ENCODE data around the gene IKZF1.

IKZF1 gene

DNA sequence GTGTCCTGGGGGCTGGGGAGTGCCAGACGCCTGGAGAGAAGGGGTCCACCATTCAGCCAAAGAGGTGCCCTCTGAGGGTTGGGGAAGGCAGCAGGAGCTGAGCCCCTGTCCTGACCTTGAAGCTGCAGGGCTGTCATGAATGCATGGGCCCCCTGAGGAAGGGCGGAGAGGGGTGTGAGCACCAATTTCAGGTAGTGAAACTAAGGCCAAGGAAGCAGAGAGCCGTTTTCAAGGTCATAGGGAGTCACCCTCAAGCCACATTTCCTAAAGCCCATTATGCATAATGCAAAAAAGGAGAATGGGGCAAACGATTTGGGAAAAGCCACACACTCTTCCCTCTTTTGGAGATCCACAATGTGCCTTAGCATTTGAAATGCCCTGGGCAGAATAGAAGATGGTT is 108.5 kb downstream of the IKZF1 start:
- no peak for DNase-seq (ENCODE audit: low read depth in 2 of 2)

DNA sequence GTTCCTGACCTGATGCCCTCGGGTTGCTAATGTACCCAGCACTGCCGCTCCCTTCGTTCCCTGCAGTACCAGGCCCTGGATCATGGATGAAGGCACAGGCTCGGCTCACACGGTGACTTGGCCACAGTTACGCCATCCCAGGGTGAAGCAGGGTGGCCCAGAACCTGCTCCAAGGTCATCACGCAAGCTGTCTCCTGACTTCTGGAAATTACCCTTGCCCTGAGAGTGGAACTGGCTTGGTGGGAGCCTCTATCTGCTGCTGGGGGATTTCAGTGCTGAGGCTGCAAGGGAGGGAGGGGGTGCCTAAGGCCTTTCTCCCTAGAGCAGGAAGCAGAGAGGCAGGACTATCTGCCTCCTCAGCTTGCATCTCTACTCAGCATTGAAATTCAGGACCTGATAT is 109.0 kb downstream of the IKZF1 start:
- no peak for DNase-seq (ENCODE audit: low read depth in 2 of 2)

DNA sequence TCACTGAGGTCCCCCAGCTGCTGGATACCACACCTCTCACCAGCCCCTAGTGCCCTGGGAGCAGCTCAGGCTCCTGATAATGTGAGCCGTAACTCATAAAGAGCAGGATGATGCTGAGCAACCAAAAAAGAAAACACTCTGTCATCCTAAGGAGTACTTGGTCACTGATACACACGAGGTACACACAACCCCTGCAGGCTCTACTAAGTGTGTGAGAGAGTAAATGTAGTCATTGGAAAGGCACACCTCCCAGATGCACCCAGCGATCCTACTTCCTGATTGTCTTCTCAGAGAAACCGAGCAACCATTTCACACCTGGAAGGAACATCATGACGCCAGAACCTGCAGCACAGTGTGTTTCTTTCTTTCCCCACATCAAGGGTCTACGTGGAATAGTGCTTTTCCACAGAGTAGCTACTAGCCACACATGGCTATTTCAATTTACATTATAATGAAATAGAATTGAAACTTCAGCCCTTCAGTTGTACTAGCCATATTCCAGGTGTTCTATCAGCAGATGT is 111.4 kb downstream of the IKZF1 start:
- no peak for DNase-seq (ENCODE audit: low read depth in 2 of 2)

DNA sequence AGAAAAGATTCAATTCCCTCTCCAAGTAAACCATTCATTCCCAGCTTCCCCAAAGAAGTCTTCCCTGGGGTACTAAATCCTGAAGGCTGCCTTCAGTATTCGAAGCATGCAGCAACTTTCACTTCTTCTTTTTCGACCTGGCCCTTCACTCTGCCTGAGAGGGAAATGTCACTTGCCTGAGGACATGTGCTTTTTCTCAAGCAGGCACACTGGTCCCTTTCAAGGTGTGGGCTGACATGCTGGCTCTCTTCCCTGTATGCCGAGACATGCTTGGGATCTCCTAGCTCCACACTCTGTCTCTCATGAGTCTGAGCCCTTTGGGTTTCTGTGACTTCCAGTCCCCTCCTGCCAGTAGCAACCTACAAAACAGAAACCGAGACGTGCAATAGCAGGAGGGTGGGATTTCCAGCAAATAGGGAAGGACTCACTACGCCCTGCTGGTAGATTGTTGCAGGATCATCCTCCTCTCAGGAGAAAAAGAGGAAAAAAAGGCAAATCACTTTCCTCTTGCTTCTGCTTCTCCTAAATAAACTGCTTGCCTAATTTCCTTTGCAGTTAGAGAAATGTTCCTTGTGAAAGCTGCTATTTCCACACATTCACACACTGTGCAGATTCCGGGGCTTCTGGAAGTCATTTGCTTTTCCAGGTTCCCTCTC is 112.1 kb downstream of the IKZF1 start:
- no peak for DNase-seq (ENCODE audit: low read depth in 2 of 2)

DNA sequence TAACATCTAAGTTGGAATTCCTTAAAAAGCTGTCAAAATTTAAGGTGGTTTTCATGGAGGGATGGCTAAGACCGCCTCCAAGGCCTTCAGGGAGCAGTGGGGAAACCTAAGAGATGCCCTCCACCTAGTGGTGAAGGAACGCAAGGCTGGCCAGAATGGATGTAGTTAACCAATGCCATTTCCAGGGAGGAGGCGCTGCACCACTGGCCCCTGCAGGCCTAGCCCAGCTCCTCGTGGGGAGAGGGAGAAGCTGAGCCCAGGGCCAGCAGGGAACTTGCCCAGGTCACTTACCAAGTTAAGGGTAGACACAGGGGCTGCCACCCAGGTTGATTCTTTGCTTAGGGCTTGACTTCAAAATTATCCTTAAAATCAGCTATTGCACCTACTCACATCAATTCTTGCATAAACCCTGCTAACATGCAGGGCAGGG is 113.6 kb downstream of the IKZF1 start:
- DNase-seq (ENCODE audit: low read depth in 2 of 2): peak; percentile 55 to 63

DNA sequence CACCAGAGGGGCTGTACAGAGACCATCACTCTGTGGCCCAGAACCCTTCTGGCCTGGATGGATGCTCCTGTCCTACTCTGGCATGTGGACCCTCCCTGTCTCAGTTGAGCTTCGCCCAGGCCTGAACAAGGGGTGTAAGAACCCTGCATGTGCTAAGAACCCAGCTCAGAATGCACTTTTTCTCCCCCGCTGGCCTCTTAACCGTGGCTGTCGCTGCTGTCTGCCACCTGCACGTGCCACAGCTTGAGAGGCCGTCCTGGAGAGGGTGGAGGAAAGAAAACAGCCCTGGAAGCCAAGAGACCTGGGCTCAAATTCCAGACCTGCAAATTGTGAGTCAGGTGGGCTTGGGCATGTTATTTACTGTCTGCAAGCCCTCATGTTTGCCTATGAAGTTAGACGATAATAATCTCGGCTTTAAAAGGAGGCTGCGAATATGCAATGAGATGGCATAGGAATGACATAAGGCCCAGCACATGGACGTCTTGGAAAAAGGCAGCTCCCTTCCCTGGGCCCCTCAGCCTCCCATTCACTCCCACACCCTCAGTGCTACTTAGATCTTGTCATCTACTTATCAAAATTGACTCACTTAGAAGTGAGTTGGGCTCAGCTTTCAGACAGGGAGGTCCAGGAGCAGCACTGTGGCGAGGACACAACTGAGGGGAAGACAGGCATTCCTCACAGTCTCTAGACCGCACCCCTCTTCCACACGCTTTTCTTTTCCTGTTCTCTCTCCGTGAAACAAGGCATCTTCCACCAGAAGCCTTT is 114.2 kb downstream of the IKZF1 start:
- DNase-seq (ENCODE audit: low read depth in 2 of 2): no peak

DNA sequence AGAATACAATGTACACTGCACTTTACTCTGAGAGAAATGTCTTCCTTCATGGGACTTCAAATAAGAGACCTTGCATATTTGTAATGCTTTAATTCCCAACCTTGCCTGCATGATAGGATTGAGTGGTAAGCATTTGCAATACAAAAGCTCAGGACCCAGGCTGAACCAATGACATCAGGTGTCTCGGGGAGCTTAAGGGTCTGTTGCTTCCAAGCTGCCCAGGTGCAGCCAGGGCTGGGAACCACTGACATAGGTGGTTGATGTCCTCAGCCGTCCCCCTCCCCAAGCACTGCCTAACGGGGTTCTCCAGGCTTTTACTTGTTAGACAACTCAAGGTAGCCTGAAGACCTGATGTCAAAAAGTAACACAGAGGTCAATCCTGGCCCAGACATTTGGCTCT is 116.5 kb downstream of the IKZF1 start:
- no peak for DNase-seq (ENCODE audit: low read depth in 2 of 2)

DNA sequence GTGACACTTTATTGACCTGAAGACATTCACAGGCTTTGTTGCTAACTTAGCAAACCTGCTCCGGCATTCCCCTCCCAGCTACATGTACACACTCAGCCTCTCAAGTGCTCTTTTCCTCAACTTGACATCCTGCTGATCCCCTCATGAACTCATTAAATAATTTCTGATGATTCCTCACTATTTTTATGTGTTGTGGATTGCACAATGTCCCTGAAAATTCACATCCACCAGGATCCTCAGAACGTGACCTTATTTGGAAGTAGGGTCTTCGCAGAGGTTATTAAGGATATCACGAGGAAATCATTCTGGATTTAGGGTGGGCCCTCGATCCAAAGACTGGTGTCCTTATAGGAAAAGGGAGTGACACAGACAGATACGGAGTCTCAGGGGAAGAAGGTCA is 118.3 kb downstream of the IKZF1 start:
- DNase-seq (ENCODE audit: low read depth in 2 of 2): no peak

DNA sequence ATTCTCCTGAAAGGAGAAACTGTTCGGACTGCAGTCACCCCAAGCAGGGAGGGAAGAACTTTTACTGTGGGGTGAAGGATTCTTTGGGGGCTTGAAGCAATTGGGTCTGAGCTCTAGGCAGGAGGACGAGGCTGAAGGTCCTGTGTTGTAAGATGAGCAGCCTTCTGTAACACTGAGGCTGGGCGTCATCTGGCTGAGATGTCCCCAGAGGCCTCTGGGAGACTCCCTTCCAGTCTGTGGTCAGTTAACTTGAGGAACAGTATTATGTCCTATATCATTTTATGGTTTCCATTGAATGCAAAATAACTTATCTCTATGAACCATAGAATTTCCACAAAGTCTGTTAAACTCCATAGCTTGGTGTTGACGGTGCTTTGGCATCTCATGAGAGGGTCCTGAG is 119.3 kb downstream of the IKZF1 start:
- DNase-seq (ENCODE audit: low read depth in 2 of 2): no peak

DNA sequence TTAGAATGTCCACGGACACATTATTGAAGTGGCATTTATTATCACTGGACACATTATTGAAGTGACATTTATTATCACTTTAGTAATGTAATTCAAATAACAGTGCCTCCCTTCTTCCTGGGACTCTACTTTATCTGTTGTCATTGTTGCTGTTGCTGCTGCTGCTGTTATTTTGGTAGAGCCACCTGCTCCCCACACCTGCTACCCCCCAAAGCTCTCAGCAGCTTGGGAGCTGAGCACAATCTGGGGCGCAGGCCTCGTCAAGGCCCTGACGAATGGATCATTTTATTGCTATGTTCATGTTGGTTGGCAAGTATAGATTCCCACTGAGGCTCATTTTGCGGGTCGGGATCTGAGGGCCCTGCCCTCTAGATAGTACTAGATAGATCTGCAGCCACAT is 120.8 kb downstream of the IKZF1 start:
- DNase-seq (ENCODE audit: low read depth in 2 of 2): no peak

DNA sequence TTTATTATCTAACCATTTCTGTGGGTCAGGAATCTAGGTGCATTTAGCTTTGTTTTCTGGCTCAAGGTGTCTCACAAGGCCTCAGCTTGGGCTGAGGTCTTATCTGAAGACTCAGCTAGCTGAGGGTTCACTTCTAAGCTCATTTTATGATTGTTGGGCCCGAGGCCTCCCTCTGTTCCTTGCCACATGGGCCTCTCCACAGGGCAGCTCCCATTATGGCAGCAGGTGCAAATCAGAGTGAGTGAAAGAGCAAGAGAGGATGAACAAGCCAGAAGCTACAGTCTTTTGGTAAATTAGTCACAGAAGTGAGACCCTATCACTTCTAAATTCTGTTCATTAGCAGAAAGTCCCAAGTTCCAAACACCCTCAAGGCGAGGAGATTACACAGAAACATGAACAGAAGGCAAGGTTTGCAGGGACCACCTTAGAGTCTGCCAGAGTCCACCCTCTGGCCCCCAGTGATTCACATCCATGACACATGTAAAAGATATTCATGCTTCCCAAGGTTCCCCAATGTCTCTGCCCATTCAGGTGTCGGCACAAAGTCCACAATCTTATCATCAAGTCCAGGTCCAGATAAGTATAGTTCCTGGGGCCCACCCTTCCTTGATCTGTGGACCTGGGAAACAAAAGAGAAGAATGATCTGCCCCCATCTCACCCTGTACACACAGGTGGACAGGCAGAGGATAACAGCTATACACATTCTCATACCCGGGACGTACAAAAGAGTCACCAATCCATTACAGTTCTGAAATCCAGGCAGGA is 121.9 kb downstream of the IKZF1 start:
- no peak for DNase-seq (ENCODE audit: low read depth in 2 of 2)

DNA sequence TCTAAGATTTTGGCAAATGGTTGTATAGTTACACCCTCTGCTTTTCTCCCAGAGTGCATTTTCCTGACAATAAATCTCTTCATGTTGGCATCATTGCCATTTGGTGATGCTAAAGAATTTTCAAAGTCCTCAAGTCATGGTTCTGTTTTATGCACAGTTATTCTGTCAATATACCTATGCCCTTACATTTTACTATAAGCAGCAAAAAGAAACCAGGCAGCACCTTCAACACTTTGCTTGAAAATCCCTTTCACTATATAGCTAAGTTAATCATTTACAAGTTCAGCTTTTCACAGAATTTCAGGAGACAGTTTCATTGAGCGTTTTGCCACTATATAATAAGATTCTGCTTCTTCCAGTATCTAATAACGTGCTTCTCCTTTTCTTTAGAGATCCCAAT is 123.0 kb downstream of the IKZF1 start:
- no peak for DNase-seq (ENCODE audit: low read depth in 2 of 2)

DNA sequence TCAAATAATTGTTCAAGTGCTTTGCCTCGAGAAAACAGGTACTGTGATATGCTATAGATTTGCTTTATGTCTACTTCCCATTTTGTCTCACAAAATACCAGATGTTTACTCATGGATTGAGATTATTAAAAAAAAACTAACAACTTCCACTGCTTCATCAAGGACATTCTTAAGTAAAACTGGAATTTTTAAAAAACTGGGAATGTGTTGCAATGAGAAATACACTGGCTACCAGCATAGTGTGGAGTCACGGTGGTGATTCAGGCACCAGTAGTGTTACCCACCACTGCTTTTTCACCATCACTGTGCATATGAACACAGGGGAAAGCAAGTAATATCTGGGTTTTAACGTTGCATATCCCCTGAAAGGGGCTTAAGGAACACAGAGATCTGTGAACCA is 124.4 kb downstream of the IKZF1 start:
- no peak for DNase-seq (ENCODE audit: low read depth in 2 of 2)

DNA sequence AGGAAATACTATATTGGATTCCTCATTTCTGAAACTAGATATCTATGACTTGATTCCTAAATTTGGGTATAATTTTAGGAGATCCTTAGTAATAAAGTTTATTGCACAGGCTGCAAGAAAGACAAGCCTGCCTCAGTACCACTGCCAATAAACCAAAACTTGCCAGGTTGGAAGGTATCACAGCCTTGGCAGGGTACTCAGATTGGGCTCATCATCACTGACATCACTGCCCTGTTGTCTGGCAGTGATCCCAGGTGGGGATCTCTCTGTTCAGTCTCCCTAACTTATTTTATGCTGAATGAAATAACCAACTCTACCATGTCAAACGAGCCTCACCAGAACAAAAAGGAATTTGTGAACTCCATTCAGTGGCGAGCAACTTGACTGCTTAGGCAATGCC is 126.8 kb downstream of the IKZF1 start:
- no peak for DNase-seq (ENCODE audit: low read depth in 2 of 2)

DNA sequence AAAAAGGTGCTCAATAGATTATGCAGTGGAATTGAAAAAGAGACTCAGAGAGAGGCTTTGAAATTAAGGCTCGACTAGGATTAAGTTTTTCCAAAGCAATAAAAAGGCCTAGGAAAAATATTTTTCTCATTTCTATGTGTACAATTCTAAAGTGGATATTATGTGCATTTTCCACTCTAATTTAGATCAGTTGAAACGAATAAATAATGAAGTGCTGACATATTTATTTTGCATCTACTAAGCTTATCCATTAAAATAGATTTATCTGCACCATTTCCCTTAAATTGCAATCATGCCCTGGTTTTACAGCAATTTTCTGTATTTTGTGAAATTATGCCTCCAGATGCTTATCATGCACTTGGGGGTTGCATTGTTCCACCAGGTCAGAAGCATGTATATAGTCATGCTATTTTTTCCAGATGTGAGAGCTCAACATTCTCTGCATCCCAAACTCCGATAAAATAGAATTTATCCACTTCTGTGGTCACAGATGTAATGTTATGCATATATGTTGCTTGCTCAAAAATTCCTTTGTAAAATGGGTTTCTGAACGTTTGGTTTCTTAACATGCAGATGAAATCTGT is 127.3 kb downstream of the IKZF1 start:
- DNase-seq (ENCODE audit: low read depth in 2 of 2): no peak

DNA sequence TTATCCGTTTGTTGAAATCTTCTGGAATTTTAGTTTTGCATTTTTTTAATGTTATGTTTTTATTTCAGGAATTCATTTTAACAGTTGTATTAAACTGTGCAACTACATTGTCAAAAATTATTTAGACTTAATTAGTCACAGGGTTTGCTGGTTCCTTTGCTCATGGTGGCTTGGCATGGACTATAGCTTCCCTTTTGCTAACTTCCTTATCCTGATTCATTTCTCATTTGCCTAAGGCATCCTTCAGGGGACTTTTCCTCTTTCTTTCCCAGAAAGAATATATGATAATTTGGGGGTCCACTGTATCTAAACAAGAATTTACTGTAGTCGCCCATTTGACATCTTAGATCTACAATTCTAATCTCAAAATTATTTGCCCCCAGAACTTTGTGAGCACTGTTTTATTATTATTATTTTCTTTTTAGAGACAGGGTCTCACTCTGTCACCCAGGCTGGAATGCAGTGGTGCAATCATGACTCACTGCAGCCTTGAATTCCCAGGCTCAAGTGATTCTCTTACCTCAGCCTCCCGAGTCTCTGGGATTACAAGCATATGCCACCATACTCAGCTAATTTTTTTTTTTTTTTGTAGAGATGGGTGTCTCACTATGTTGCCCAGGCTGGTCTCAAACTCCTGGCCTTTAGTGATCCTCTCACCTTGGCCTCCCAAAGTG is 131.8 kb downstream of the IKZF1 start:
- no peak for DNase-seq (ENCODE audit: low read depth in 2 of 2)

DNA sequence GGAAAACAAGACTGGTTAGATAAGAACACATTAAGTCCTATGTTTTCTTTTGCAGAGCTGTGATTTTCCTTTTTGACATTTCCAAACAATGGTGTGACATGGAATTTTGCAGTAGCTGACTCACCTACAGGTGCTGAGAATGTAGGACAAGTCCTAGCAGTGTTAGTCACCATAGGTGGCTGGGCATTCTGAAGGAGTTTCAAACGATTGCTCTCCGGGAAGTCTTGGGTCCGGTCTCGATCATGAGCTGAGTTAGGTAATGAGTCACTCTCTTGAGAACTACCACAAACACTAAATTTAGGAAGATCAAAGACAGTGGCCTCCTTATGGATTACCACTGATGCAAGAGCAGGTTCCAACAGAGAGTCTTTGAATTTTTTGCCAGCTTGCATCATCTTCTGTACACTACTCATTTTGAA is 142.0 kb downstream of the IKZF1 start:
- DNase-seq (ENCODE audit: low read depth in 2 of 2): peak in 1 of 2 donors; percentile 20

DNA sequence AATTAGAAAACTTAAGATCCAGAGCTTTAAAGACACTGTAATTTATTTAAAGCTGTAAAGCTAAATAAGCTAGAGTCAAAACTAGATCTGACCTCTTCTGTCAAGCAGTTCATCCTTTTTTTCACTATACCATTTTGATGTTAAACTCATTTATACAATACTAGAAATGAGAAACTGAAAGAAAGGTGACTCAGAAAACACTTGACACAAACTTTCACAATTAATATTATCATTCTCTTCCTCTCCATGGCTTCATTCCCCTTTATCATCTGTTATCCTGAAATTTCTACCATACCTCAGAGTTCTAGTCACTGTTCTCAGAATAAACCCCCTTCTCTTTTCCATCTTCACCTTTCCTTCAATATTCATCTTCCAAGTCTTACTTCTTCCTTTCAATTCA is 144.3 kb downstream of the IKZF1 start:
- no peak for DNase-seq (ENCODE audit: low read depth in 2 of 2)

DNA sequence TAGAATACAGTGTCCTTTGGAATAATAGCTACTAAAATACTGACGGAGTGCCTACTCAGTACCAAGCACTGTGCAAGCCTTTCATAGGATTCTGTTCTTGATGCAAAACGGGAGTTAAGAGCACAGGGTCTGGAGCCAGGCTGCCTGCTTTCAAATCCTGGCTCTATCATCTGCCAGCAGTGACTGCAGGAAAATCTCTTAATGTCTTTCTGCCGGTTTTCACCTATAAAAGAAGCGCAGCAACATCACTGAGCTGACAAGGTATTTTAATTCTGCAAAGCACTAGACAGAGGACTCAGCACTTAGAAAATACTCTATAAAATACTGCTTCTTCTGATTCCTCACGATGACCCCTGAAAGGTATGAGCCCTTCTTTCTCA is 145.0 kb downstream of the IKZF1 start:
- no peak for DNase-seq (ENCODE audit: low read depth in 2 of 2)

DNA sequence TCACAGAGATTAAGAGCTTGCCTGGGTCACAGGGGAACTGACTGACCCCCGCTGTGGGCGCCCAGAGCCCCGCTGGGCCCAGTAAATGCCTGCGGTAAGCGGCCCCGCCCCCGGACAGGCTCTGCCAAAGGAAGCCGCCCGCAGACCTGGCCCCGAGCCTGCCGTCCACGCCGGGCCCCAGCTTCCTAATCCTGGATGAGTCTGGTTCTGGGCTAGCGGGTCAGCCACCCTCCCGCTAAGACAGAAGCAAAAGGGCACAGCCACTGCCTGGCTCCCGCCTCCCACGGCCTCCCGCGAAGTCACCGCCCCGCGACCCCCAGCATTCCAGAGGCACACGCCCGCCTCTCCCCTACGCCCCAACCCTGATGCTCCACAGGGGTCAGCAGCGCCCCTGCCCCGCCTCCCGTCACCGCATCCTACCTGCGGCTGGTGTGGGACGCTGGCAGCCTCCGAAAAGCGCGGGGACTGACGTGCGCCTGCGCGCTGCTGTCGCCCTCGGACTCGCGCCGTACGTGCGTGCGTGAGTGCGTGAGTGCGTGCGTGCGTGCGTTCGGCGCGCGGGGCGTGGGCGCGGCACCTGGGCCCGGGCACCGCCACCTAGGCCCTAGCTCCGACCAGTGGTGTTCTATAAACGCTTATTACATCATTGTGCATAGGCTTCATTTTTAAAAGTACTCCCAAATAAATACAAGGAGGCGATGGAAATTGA is 145.5 kb downstream of the IKZF1 start, which contains the start of gene FIGNL1:
Gene FIGNL1, minus strand, starts transcription at position 470 of the 709 bp plus-strand sequence. CDS start 3,063 bp downstream, outside the sequence.
- DNase-seq (ENCODE audit: low read depth in 2 of 2): peak; percentile 77 to 83

DNA sequence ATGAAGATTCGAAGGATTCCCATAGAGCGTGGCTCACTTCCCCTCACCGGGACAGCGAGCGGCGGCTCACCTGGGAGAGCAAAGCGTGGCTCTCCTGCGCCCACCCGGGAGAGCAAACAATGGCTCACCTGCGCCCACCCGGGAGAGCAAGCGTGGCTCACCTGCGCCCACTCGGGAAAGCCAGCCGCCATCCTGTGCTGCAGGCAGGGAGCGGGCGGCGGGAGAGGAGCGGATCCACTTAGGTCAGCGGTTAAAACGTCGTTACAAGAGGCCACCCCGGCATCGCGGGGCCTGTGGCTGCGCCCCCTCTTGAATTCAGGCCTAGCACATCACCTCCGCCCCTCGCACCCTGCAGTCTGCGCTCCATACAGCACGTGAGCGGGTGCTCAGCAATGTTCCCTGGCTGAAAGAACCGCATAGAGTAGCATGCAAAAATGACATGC is 146.1 kb downstream of the IKZF1 start:
- DNase-seq (ENCODE audit: low read depth in 2 of 2): no peak

All from stimulated activated CD8-positive, alpha-beta memory T cell treated with anti-CD3 and anti-CD28 coated beads, Interleukin-15, amount 100 ng/mL, for 48 hours (primary cell).